Measurements from ENCODE around the gene GSTM4.
"Not testable (repeated sequence)": the region's sequence is repeated elsewhere in the genome, so short reads cannot be mapped to it uniquely, and the experiment has no call there.

The GSTM4 gene

GRCh38 chr1:109669246-109669948, 13.5 kb downstream of the GSTM4 start:
- peak; percentile 0 for DNase-seq

- DNase-seq, result peak; percentile 0
Measured at GRCh38 chr1:109669949-109670302, 14.0 kb downstream of the GSTM4 start.

- DNase-seq, result peak; percentile 0
Measured at GRCh38 chr1:109671067-109671466, 15.2 kb downstream of the GSTM4 start.

- not testable (repeated sequence) for DNase-seq
Measured at GRCh38 chr1:109673861-109674260, 18.0 kb downstream of the GSTM4 start.

GRCh38 chr1:109676683-109677381, 20.9 kb downstream of the GSTM4 start:
- DNase-seq, result not testable (repeated sequence)

- no peak for DNase-seq
Measured at GRCh38 chr1:109677459-109677858, 21.6 kb downstream of the GSTM4 start.

GRCh38 chr1:109678637-109679036, 22.7 kb downstream of the GSTM4 start:
- not testable (repeated sequence) for DNase-seq

- not testable (repeated sequence) for DNase-seq
Measured at GRCh38 chr1:109684777-109685176, 28.9 kb downstream of the GSTM4 start.

- not testable (repeated sequence) for DNase-seq
Measured at GRCh38 chr1:109685399-109685798, 29.5 kb downstream of the GSTM4 start.

- not testable (repeated sequence) for DNase-seq
Measured at GRCh38 chr1:109685890-109686289, 30.0 kb downstream of the GSTM4 start.

GRCh38 chr1:109687109-109687508, 31.2 kb downstream of the GSTM4 start:
- DNase-seq, result not testable (repeated sequence)

GRCh38 chr1:109687641-109688499, 32.0 kb downstream of the GSTM4 start, which contains the start of gene GSTM1:
Gene GSTM1, plus strand, starts transcription at chr1:109687817. Its CDS starts 57 bp downstream, at chr1:109687874.
- no peak for DNase-seq

- no peak for DNase-seq
Measured at GRCh38 chr1:109689844-109690405, 34.0 kb downstream of the GSTM4 start.

- no peak for DNase-seq
Measured at GRCh38 chr1:109691759-109692158, 35.9 kb downstream of the GSTM4 start.

- DNase-seq, result not testable (repeated sequence)
Measured at GRCh38 chr1:109694400-109694799, 38.5 kb downstream of the GSTM4 start.

- not testable (repeated sequence) for DNase-seq
Measured at GRCh38 chr1:109695138-109695537, 39.2 kb downstream of the GSTM4 start.

- DNase-seq, result no peak
Measured at GRCh38 chr1:109697066-109697465, 41.2 kb downstream of the GSTM4 start.

- DNase-seq, result not testable (repeated sequence)
Measured at GRCh38 chr1:109697861-109698260, 42.0 kb downstream of the GSTM4 start.

- DNase-seq, result peak; percentile 0
Measured at GRCh38 chr1:109702940-109703339, 47.0 kb downstream of the GSTM4 start.

GRCh38 chr1:109704173-109704572, 48.3 kb downstream of the GSTM4 start:
- peak; percentile 3 for DNase-seq

GRCh38 chr1:109705411-109705810, 49.5 kb downstream of the GSTM4 start:
- no peak for DNase-seq

- peak; percentile 0 for DNase-seq
Measured at GRCh38 chr1:109708949-109709348, 53.0 kb downstream of the GSTM4 start.

- not testable (repeated sequence) for DNase-seq
Measured at GRCh38 chr1:109709822-109710221, 53.9 kb downstream of the GSTM4 start.

Measured in eye (tissue), 1 donor.